ENCODE measurements around the gene MLLT10. TPM values are rescaled to one million over a fixed set of nuclear protein-coding genes. Genes with fewer than 3 reads are reported as not detected.
"Not testable (repeated sequence)": the region's sequence is repeated elsewhere in the genome, so short reads cannot be mapped to it uniquely, and the experiment has no call there.

Gene MLLT10
- total and polyA plus RNA-seq, 2 of the 8 experiments (the other 6 are each of a cell fraction or from before 2014, with no cell fraction given), result 53.1 to 62.1 TPM

DNA sequence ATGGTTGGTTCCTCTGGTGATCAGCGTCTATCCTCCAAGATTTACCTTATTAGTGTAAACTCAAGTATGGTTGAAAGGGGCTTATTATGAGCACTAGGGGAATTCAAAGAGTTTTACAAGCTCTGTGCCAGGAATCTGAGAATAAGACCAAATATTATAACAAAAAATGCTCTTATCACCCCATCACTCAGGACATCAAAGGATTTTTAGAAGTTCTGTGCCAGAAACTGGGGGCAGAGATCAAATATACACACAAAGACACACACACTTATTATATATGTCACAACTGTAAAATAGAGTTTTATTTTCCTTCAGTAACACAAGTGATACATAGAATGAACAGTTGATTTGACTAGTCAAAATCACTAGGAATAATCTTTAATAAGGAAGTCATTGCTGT, 89.3 kb downstream of the MLLT10 start (continued):
- TF ChIP-seq, protein P1, sequence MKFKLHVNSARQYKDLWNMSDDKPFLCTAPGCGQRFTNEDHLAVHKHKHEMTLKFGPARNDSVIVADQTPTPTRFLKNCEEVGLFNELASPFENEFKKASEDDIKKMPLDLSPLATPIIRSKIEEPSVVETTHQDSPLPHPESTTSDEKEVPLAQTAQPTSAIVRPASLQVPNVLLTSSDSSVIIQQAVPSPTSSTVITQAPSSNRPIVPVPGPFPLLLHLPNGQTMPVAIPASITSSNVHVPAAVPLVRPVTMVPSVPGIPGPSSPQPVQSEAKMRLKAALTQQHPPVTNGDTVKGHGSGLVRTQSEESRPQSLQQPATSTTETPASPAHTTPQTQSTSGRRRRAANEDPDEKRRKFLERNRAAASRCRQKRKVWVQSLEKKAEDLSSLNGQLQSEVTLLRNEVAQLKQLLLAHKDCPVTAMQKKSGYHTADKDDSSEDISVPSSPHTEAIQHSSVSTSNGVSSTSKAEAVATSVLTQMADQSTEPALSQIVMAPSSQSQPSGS (IDR thresholded peaks at IDR 0.05; ENCODE audit: low read length), result no peak
- TF ChIP-seq EP300 (IDR thresholded peaks at IDR 0.05; ENCODE audit: borderline replicate concordance in 1 of 2, low read depth in 2 of 2, low read length in 2 of 2), result no peak
- TF ChIP-seq SP4 (IDR thresholded peaks at IDR 0.05; ENCODE audit: low read length), result no peak
- TF ChIP-seq TEAD4 (IDR thresholded peaks at IDR 0.05; ENCODE audit: low read depth, low read length), result no peak
- TF ChIP-seq EGR1 (IDR thresholded peaks at IDR 0.05; ENCODE audit: borderline replicate concordance, low read depth, low read length), result no peak

DNA sequence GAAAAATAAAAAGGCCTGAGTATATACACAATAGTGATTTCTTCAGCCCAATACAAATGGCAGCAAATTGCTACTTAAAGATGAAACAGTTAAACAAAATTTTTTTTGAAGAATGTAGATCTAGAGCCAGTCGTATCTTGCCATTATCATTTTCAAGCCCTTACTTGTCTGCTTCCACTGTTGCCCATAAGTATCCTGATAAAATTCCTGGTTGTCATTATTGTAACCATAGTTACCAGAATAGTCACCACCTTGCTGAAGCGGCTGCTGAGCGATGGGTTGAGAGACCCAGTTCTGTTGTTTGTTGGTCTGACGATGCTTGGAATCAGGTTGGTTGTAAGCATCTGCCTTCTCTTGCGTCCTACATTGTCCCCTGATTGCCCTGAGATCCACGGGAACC, 90.4 kb downstream of the MLLT10 start:
- not testable (repeated sequence) for H2BK15ac ChIP-seq (ENCODE audit: low read length); H4K8ac ChIP-seq (ENCODE audit: extremely low read depth, insufficient read depth, low read length); H4K91ac ChIP-seq (replicated peaks; ENCODE audit: insufficient read length, low read length); H3K23me2 ChIP-seq (ENCODE audit: low read depth, low read length); H2BK120ac ChIP-seq (replicated peaks; ENCODE audit: low read depth, low read length); H3K4me2 ChIP-seq (ENCODE audit: insufficient read depth in 1 of 2, low read depth in 2 of 2, low read length in 2 of 2); H3K9ac ChIP-seq (replicated peaks in 1 of 4; ENCODE audit: extremely low read depth in 1 of 4, low read depth in 3 of 4, low read length in 3 of 4); H2BK12ac ChIP-seq (ENCODE audit: low read depth, low read length); H3K4ac ChIP-seq (replicated peaks; ENCODE audit: insufficient read length, low read depth, low read length); H4K5ac ChIP-seq (ENCODE audit: insufficient read length, low read depth, low read length); H2BK20ac ChIP-seq (ENCODE audit: low read length); H3K23ac ChIP-seq (ENCODE audit: insufficient read length); H3K18ac ChIP-seq (ENCODE audit: extremely low read depth, low read length); H3K4me1 ChIP-seq (replicated peaks in 1 of 4; ENCODE audit: control insufficient read depth in 3 of 4, insufficient read depth in 4 of 4, low read length in 3 of 4); H4K20me1 ChIP-seq (replicated peaks in 1 of 2; ENCODE audit: control insufficient read depth in 1 of 2, insufficient read depth in 2 of 2, low read length in 2 of 2); H3K27ac ChIP-seq (ENCODE audit: low read depth, low read length); H3K14ac ChIP-seq (ENCODE audit: insufficient read length); H3K56ac ChIP-seq (replicated peaks; ENCODE audit: insufficient read length, low read depth, low read length); H2AFZ ChIP-seq (ENCODE audit: low read length); H3K4me3 ChIP-seq (ENCODE audit: extremely low read depth in 1 of 4, insufficient read depth in 2 of 4, low read depth in 3 of 4, low read length in 4 of 4); H3K9me3 ChIP-seq (ENCODE audit: insufficient read depth in 2 of 2, low read depth in 1 of 2, low read length in 1 of 2); H3K27me3 ChIP-seq (replicated peaks in 1 of 4; ENCODE audit: control insufficient read depth in 3 of 4, extremely low read depth in 1 of 4, insufficient read depth in 3 of 4, low read length in 3 of 4); DNase-seq (ENCODE audit: low read depth in 1 of 2, low spot score in 2 of 2); H3K79me1 ChIP-seq (ENCODE audit: low read depth, low read length); H2AK5ac ChIP-seq (ENCODE audit: low read depth, low read length); H2BK5ac ChIP-seq (ENCODE audit: low read depth, low read length)
- ChIA-PET CTCF (ENCODE audit: partially characterized antibody) (interaction anchor here (0.6 kb wide), 1 partner anchor 31 kb away, joined by 3 read pairs; no protein-coding TSS in a partner anchor), POLR2A (ENCODE audit: partially characterized antibody) (interaction anchor here (0.7 kb wide), 1 partner anchor 496 kb away, joined by 3 read pairs; no protein-coding TSS in a partner anchor)
- 96% methylated on average over 6 of the region's 6 CpGs; no CpG with 5 or more reads in 1 of the 2 experiments for WGBS, 2 experiments (ENCODE audit: extremely low coverage in 1 of 2, insufficient coverage in 1 of 2, insufficient read length in 1 of 2, insufficient replicate concordance in 2 of 2, low coverage in 1 of 2, low lambda C conversion rate in 2 of 2, missing lambda C conversion rate in 1 of 2)
- FAIRE-seq, result peak; percentile 19
- Histone ChIP-seq H3K79me2 (ENCODE audit: control insufficient read depth in 1 of 2, insufficient read depth in 2 of 2, low read length in 2 of 2) (peaks cover 0 to 17% of the 10 kb centered on the region in 2 experiments; a peak in 2 of 4 replicates), H3K36me3 (ENCODE audit: control insufficient read depth in 2 of 4, insufficient read depth in 4 of 4, low read length in 3 of 4) (peaks cover 0 to 18% (median 4%) of the 10 kb centered on the region in 4 experiments; a peak in 5 of 8 replicates)
